SH-SY5Y (cell line): ENCODE results near the gene TPR.

Source experiments
- GATA2 ChIP-seq: IDR thresholded peaks from 2 replicates; pipeline ENCODE4 v1.6.1; 2011; ENCODE audit warnings: mild to moderate bottlenecking, low read depth, low read length
- GATA3 ChIP-seq: IDR thresholded peaks from 2 replicates; pipeline ENCODE4 v1.6.1; 2011; ENCODE audit warnings: low read depth, mild to moderate bottlenecking, low read length, moderate library complexity

TPR gene

DNA sequence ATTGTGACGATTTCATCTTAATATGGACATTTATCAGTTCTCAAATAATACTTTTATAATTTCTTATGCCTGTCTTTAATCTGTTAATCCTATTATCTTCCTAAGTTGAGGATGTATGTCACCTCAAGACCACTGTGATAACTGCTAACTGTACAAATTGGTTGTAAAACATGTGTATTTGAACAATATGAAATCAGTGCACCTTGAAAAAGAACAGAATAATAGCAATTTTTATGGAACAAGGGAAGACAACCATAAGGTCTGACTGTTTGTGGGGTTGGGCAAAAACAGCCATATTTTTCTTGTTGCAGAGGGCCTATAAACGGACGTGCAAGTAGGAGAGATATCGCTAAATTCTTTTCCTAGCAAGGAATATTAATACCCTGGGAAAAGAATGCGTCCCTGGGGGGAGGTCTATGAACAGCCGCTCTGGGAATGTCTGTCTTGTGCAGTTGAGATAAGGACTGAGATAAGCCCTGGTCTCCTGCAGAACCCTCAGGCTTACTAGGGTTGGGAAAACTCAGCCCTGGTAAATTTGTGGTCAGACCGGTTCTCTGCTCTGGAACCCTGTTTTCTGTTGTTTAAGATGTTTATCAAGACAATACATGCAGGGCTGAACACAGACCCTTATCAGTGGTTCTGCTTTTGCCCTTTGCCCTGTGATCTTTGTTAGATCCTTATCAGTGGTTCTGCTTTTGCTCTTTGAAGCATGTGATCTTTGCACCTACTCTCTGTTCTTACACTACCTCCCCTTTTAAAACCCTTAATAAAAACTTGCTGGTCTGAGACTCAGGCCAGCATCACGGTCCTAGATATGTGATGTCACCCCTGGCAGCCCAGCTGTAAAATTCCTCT lies 27.0 kb downstream of the TPR start:
- TF ChIP-seq GATA3 (peak; percentile 53), GATA2 (peak; percentile 85)

GRCh38 chr1:186340772-186341171 lies 34.3 kb downstream of the TPR start:
- no peak for TF ChIP-seq GATA2
- no peak for TF ChIP-seq GATA3

DNA sequence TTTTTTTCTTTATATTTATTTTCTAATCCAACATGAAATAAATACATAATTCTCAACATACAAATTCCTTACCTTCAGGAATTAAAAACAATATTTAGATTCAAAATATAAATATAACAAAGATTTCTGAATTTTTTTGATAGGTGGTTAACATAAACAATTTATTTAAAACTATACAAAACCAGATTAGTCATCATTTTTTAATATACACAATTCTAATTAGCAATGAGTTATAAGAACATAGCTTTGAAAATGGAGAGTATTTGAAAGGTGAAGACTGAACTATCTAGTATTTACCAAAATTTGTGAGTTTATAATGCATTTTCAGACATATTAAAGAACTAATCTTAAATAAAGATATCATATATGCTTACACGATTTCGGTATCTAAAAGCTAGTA lies 37.5 kb downstream of the TPR start:
- TF ChIP-seq GATA3 = no peak
- no peak for TF ChIP-seq GATA2

DNA sequence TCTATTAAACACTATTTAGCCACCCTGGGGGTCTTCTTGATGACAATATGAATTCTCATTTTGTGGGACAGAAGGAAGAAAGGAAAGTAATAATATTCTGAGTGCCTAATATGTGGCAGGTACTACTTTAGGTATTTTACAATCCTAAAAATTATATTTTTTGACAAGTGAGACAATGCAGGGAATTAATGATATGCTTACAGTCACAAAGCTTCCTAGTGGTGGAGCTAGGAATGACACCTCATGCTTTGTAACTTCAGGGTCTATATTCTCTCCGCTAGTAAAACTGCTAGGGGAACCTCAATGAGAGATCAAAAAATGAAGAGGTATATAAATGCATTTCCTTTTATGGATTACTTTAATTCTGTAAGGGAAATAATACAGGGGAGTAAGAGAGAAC lies 44.3 kb downstream of the TPR start:
- no peak for TF ChIP-seq GATA3
- no peak for TF ChIP-seq GATA2

- TF ChIP-seq GATA3 = no peak
These were observed 47.7 kb downstream of the TPR start for GRCh38 chr1:186327331-186327730.

DNA sequence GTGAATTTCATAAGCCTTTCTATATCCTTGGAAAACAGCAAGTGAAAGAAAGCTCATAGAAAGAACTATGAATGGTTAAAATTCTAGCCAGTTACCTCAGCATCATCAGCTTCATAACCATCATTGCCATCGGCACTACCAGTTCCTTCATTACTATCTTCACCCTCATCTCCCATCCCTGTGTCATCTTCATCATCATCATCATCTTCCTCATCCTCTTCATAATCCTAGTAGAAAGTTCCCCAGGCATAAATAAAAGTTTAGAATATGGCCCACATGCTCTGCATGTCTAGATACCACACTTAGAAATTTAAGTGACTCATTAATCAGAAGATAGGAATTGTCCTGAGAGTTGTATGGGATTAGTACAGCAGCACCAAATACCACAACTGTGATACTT lies 49.0 kb downstream of the TPR start:
- no peak for TF ChIP-seq GATA2
- no peak for TF ChIP-seq GATA3

DNA sequence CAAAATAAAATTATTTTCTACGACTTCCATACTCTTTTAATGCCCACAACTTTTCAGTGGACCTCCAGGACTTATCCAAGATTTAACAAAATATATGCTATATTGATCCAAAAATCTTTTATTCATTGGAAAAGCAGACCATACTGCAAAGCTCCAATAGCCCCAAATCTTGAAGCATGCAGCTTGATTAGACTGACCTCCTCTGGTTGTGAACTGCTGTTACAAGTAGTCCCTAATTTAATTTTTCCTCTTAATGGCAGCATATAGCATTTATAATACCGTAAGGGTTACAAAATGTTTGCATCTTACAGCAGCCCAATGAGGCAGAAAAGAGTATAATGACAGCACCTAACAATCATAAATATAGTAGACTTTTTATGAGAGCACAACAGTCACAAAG lies 49.8 kb downstream of the TPR start:
- TF ChIP-seq GATA2 = no peak
- no peak for TF ChIP-seq GATA3

- TF ChIP-seq GATA3 = no peak
- TF ChIP-seq GATA2 = no peak
These were observed 51.2 kb downstream of the TPR start for GRCh38 chr1:186323865-186324264.

DNA sequence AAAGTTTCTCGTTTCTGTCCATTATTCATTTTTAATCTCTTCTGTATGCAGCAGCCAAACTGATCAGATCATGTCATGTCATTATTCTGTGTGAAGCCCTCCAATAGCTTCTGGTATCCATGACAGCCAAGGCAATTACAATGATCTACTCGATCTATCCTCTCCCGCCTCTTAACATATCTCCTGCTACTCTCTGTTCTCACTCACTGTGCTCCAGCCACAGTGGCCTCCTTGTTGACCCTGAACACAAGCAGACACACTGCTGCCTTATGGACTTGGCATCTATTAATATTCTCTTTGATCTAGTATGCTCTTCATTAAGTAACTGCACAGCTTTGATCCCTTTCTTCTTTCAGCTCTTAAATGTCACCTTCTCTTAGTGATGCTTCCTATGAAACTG lies 59.5 kb downstream of the TPR start:
- TF ChIP-seq GATA2 (no peak), GATA3 (no peak)

- TF ChIP-seq GATA3 = no peak
- TF ChIP-seq GATA2 = no peak
These were observed 63.5 kb downstream of the TPR start for GRCh38 chr1:186311375-186312051.

DNA sequence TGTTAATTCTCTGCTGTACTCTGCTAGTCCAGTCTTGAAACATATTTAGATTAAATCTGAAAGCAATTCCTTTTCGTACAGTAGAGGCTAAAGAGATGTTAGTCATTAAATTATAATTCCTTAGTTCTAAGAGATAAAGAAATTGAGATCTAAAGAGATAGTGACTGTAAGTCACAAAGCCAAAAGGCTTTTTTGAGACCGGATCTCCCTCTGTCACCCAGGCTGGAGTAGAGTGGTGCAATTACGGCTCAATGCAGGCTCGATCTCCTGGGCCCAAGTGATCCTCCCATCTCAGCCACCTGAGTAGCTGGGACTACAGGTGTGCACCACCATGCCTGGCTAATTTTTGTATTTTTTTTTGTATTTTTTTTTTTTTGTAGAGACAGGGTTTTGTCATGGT lies 64.7 kb downstream of the TPR start:
- TF ChIP-seq GATA2 (no peak), GATA3 (no peak)

GRCh38 chr1:186308264-186309060 lies 66.6 kb downstream of the TPR start:
- no peak for TF ChIP-seq GATA2
- no peak for TF ChIP-seq GATA3

- no peak for TF ChIP-seq GATA3
- TF ChIP-seq GATA2 = no peak
These were observed 67.6 kb downstream of the TPR start for GRCh38 chr1:186307445-186307844.

GRCh38 chr1:186306533-186306932 lies 68.5 kb downstream of the TPR start:
- TF ChIP-seq GATA3 (no peak), GATA2 (no peak)
